RWPE1 (cell line): Measurements from ENCODE around the gene KANK2.
A peak's percentile ranks its signal among the peaks of the same experiment; 100 is the strongest.

Source experiments
- CTCF ChIA-PET: fragments of 350-600 bp; sonication (Branson Sonifier 250); formaldehyde crosslinking; extraction: SDS; loops from one replicate; lab custom pipeline; 2021; lab: Yijun Ruan, JAX
- POLR2A ChIA-PET: fragments of 400-600 bp; formaldehyde crosslinking; extraction: SDS; loops from one replicate; lab custom pipeline; 2020; ENCODE audit warnings: antibody characterized with exemption; ENCODE audit not compliant: low non-redundant PET; lab: Yijun Ruan, JAX
- DNase-seq: peaks from one replicate; pipeline ENCODE4 v3.0.0; 2012; ENCODE audit warnings: low spot score
- H3K27ac ChIP-seq: fragments of 450-650 bp; 2 replicates; pipeline ENCODE4 v1.5.1; 2017
- TF ChIP-seq, protein P1 (sequence below): fragments of 450-650 bp; conservative IDR thresholded peaks from 2 replicates; pipeline ENCODE4 v1.5.1; 2017; ENCODE audit warnings: low read depth, mild to moderate bottlenecking

KANK2 gene

DNA sequence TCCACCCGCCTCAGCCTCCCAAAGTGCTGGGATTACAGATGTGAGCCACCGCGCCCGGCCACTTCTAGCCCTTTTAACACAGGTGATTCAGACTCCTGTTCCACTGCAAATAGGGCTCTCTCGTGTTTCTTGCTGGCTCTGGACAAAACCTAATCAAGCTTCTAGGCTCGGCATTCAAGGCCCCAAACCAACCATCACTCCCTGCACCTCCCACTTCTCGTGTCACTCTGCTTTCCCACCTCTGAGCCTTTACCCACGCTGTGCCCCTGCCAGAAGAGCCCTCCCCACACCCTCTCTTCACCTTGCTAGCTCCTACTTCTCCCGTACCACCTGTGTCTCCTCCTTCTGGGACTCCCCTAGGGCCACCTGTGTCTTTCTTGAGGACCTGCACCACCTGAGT lies 19.8 kb downstream of the KANK2 start:
- no peak for DNase-seq
- peak overlapping the region; percentile 21; the same call in 1 of the 2 replicates for H3K27ac ChIP-seq
- ChIA-PET CTCF (no interaction called here), POLR2A (no interaction called here)
- TF ChIP-seq, protein P1, sequence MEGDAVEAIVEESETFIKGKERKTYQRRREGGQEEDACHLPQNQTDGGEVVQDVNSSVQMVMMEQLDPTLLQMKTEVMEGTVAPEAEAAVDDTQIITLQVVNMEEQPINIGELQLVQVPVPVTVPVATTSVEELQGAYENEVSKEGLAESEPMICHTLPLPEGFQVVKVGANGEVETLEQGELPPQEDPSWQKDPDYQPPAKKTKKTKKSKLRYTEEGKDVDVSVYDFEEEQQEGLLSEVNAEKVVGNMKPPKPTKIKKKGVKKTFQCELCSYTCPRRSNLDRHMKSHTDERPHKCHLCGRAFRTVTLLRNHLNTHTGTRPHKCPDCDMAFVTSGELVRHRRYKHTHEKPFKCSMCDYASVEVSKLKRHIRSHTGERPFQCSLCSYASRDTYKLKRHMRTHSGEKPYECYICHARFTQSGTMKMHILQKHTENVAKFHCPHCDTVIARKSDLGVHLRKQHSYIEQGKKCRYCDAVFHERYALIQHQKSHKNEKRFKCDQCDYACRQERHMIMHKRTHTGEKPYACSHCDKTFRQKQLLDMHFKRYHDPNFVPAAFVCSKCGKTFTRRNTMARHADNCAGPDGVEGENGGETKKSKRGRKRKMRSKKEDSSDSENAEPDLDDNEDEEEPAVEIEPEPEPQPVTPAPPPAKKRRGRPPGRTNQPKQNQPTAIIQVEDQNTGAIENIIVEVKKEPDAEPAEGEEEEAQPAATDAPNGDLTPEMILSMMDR, result no peak

DNA sequence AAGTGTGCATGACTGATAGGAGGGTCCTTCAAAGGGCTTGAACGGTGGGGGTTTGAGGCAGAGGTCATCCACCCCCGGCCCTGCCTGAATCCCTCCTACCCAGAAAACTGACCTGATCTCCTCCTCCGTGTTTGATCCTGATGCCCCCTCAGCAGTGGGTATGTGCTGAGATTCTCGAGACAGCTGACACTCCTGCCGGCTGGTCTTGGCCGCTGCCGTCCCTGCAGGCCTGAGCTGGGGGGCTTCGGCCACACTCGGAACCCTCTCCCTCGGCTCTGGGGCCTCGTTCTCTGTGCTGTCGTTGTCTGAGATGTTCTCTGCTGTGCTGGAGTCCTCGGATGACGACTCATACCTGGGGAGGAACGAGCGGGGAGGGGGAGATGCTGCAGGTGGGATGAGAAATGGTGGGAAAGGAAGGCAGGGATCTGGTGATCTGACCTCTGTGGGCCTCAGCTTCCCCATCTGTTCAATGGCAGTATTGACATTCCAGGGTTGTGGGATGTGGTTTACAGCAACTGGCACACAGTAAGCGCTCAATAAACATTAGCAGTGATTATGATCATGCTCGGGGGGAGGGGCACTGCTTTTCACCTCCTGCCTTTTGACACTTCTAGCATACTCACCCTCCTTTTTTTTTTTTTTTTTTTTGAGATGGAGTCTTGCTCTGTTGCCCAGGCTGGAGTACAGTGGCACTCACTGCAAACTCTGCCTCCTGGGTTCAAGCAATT lies 20.7 kb downstream of the KANK2 start:
- CTCF ChIA-PET, result no interaction called here
- POLR2A ChIA-PET, result no interaction called here
- no peak for DNase-seq
- TF ChIP-seq, protein P1, result no peak
- H3K27ac ChIP-seq, result no peak overlapping the region

DNA sequence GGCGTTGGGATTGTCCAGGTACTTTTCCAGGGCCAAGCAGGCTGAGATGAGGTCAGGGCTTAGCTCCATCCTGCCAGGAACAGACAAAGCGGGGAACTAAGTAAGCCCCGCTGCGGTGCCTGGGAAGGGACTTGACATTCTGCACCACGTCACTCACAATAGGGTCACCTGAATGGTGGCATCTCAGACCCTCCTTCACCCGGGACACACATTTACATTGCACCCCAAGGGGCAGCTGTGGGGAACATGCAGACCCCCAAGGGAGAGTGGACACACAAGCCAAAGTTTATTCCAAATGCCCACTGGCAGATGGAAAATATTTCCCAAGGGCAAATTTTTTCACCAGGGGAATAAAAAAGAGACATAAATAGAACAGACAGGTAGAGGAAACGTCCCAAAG lies 21.4 kb downstream of the KANK2 start:
- H3K27ac ChIP-seq, result no peak overlapping the region
- ChIA-PET CTCF (no interaction called here), POLR2A (no interaction called here)
- no peak for DNase-seq
- TF ChIP-seq, protein P1, result no peak

DNA sequence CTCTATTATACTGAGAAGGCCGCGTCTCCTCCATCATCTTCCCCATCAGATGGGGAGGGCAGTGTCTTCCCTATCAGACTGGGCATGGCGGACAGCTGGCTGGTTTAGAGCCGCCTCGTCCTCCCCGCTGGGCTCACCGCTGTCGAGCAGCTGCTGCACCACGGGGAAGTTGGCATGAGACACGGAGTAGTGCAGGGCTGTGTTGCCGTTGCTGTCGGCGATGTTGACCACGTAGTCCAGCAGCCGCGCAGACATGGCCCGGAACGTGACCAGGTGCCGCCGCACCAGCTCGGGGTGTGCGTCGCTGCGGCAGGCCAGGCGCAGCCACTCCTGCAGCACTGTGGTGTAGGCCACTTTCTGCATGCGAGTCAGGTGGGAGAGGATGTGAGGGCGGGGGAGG lies 23.0 kb downstream of the KANK2 start:
- POLR2A ChIA-PET, result no interaction called here
- H3K27ac ChIP-seq, result no peak overlapping the region
- CTCF ChIA-PET, result no interaction called here
- TF ChIP-seq, protein P1, result no peak
- no peak for DNase-seq

DNA sequence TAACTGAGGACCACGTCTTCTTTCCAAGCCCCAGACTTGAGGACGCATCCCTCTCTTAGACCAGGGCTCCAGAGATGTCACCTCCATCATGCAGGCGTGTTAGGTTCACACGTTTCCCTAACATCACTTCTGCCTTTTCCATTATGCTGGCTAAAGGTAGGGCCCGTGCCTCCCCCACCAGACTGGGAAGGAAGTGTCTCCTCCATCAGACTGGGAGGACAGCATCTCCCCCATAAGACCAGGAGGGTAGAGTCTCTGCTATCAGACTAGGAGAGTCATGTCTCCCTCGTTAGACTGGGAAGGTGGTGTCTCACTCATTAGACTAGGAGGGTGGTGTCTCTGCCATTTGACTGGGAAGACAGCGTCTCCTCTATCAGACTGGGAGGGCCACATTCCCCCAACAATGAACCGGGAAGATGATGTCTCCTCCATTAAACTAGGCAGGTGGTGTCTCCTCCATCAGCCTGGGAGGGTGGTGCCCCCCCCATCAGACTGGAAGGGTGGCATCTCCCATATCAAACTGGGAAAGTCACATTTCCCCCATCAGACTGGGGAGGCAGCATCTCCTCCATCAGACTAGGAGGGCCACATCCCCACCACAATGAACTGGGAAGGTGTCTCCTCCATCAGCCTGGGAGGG lies 23.7 kb downstream of the KANK2 start:
- no peak for DNase-seq
- TF ChIP-seq, protein P1, result no peak
- H3K27ac ChIP-seq, result peak overlapping the region; percentile 23; the same call in 1 of the 2 replicates
- CTCF ChIA-PET, result no interaction called here
- POLR2A ChIA-PET, result no interaction called here

DNA sequence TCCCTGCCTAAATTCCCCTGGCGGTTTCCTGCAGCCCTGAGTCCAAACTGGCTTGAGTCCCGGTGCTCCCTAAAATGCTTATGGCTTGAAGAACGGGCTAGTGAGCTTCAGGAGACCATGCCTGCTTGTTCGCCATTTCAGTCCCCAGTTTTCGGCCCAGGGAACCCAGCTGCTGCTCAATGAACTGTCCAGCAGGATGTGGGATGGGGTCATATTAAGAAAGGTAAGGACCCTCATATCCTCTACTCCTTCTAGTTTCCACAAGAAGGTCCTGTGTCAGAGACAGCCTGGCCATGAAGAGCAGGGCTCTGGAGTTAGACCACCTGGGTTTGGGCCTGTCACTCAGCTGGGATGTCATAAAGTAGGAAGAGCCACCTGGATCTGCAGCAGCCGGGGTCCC lies 24.8 kb downstream of the KANK2 start:
- peak overlapping the region; percentile 23; the same call in 1 of the 2 replicates for H3K27ac ChIP-seq
- POLR2A ChIA-PET, result no interaction called here
- TF ChIP-seq, protein P1, result no peak
- no peak for DNase-seq
- CTCF ChIA-PET, result interaction anchor here (0.5 kb wide), 1 partner anchor 243 kb away, joined by 3 read pairs; no protein-coding TSS in a partner anchor
